Upper lobe of left lung (tissue), 6 donors: ENCODE data around the gene EPHB1. TPM values are rescaled to one million over a fixed set of nuclear protein-coding genes. Genes with fewer than 3 reads are reported as not detected.

ENCODE experiments used
- ATAC-seq, 2 donors: fragments of 200-7000 bp; cut with Tn5 transposase; one replicate each; pipeline ENCODE4 v1.9.1; 2022; ENCODE audit warnings: mild to moderate bottlenecking in 2 of 2, moderate library complexity in 2 of 2; ENCODE audit not compliant: low FRiP score in 2 of 2
- DNase-seq, 2 donors: peaks; one replicate each; pipeline ENCODE4 v3.0.0-alpha.2; 2019 to 2020
- H3K27ac ChIP-seq, 4 donors: fragments of 200-600 bp; sonication (generic); one replicate each; pipeline ENCODE4 v1.5.1; 2016 to 2019
- H3K27me3 ChIP-seq, 4 donors: fragments of 200-600 bp; sonication (generic); one replicate each; pipeline ENCODE4 v1.5.1; 2017 to 2019
- H3K36me3 ChIP-seq, 4 donors: fragments of 200-600 bp; sonication (generic); one replicate each; pipeline ENCODE4 v1.5.1; 2016 to 2019
- H3K4me1 ChIP-seq, 4 donors: fragments of 200-600 bp; sonication (generic); one replicate each; pipeline ENCODE4 v1.5.1; 2018 to 2019
- H3K4me3 ChIP-seq, 4 donors: fragments of 200-600 bp; sonication (generic); one replicate each; pipeline ENCODE4 v1.5.1; 2017 to 2019; ENCODE audit warnings: mild to moderate bottlenecking in 2 of 4, moderate library complexity in 1 of 4
- H3K9me3 ChIP-seq, 4 donors: fragments of 200-600 bp; sonication (generic); one replicate each; pipeline ENCODE4 v1.5.1; 2018 to 2019
- CTCF ChIP-seq, 6 experiments: fragments of 450-650 bp in 4 of 6; fragments of 200-600 bp in 2 of 6; sonication (generic) in 2 of 6; IDR thresholded peaks; one replicate each; pipeline ENCODE4 v1.5.1; 2016 to 2019; ENCODE audit warnings: antibody characterized with exemption in 6 of 6
- EP300 ChIP-seq, 4 donors: sonication (generic); formaldehyde crosslinking; IDR thresholded peaks; one replicate each; pipeline ENCODE4 v1.5.1; 2017; ENCODE audit warnings: antibody characterized with exemption in 4 of 4, control low read depth in 2 of 4
- POLR2A ChIP-seq, 4 donors: fragments of 450-650 bp; IDR thresholded peaks; one replicate each; pipeline ENCODE4 v1.5.1; 2016 to 2017; ENCODE audit warnings: antibody characterized with exemption in 4 of 4, mild to moderate bottlenecking in 2 of 4
- POLR2AphosphoS5 ChIP-seq, 2 donors: sonication (generic); formaldehyde crosslinking; IDR thresholded peaks; one replicate each; pipeline ENCODE4 v1.5.1; 2017; ENCODE audit warnings: antibody characterized with exemption in 2 of 2
- WGBS, 2 donors: methylation state at CpG; one replicate each; pipeline ENCODE4 v1.1.5; 2017 to 2018; 5-methylcytosine and 5-hydroxymethylcytosine counted together
- total RNA-seq, 6 donors: library from RNA; depleted of rRNA in 4 of 6; stranded (reverse); fragments of >200 nt in 4 of 6; gene quantifications; one replicate each; pipeline versions ENCODE4 v1.1.0 to v1.2.1, GENCODE V29; 2016 to 2021
- donor health status: DM: no; HTN: no; CAD: no; lungs with moderate emphysema.
- donor health status: DM: no; HTN: yes; CAD: no; lungs with severe emphysema.

EPHB1 gene
- total RNA-seq, 6 donors from 2014 or later, result 1.3 to 14.6 (median 2.4) TPM; not detected in 1

GRCh38 chr3:135158520-135158919 lies 363.5 kb downstream of the EPHB1 start:
- H3K4me3 ChIP-seq, result no peak overlapping the region
- TF ChIP-seq POLR2A (IDR thresholded peaks at IDR 0.05) (no peak), CTCF (IDR thresholded peaks at IDR 0.05) (no peak), EP300 (IDR thresholded peaks at IDR 0.05) (no peak), POLR2AphosphoS5 (IDR thresholded peaks at IDR 0.05) (no peak)
- whole genome bisulfite sequencing, 2 donors, result 71 to 90% methylated on average over 5 of the region's 5 CpGs

DNA sequence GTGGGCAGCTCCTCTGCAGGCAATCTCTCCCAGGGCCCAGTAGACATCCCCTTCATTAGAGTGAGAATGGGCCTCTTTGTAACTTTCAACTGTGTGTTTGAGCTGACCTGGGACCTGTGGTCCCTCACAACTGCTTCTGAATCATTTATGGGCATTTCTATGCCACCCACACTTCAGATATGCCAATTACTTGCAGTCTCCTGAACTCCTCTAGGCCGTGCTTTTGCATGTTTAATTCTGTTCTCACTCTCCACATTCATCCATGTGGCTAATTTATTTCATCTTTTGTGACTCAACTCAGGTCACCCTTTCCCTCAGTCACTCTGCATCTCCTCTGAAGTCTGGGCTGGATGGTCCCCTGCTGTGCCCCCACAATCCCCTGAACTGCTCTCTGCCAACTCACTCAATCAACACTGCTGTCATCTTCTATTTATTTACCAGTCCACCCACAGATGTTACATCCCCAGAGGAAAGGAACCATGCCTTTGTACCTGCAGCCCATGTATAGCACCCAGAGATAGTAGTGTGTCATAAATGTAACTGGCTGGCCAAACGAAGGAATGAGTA lies 364.7 kb downstream of the EPHB1 start:
- WGBS, 2 donors, result 31 to 39% methylated on average over 2 of the region's 2 CpGs
- Histone ChIP-seq H3K36me3 (no peaks in the 10 kb centered on the region), H3K4me3 (no peak overlapping the region), H3K9me3 (no peaks in the 10 kb centered on the region), H3K27ac (no peak overlapping the region), H3K27me3 (no peaks in the 10 kb centered on the region), H3K4me1 (no peaks in the 10 kb centered on the region)
- DNase-seq (no peak), ATAC-seq (no peak)
- TF ChIP-seq POLR2A (IDR thresholded peaks at IDR 0.05), result no peak
- TF ChIP-seq CTCF (IDR thresholded peaks at IDR 0.05), result no peak
- TF ChIP-seq EP300 (IDR thresholded peaks at IDR 0.05), result no peak
- TF ChIP-seq POLR2AphosphoS5 (IDR thresholded peaks at IDR 0.05), result no peak

More at GRCh38 chr3:135158520-135158919, 363.5 kb downstream of the EPHB1 start:
- Histone ChIP-seq H3K4me1 (no peaks in the 10 kb centered on the region), H3K36me3 (no peaks in the 10 kb centered on the region), H3K9me3 (no peaks in the 10 kb centered on the region), H3K27ac (no peak overlapping the region), H3K27me3 (no peaks in the 10 kb centered on the region)
- ATAC-seq (no peak), DNase-seq (no peak)

DNA sequence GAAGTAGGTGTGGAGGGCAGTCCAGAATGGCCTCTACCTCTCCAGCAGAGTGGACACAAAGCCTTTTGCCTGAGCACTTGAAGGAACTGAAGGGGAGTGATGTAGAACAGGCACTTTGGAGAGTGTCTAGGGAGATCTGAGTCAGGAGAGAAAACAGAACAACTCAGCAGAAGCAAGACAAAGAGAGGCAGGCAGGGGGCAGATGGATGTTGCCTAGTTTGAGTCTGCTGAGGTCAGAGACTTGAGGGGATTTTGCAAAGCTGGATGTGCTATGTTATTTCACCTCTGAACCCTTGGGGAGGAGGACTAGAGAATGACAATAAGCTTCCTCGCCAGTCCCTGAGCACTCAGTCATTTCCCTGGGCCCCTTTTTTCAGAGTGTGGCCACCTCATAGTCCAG lies 366.4 kb downstream of the EPHB1 start:
- DNase-seq, result no peak
- ATAC-seq, result no peak
- no peaks in the 10 kb centered on the region for H3K9me3 ChIP-seq
- H3K4me1 ChIP-seq, result no peaks in the 10 kb centered on the region
- H3K27ac ChIP-seq, result no peak overlapping the region
- no peaks in the 10 kb centered on the region for H3K27me3 ChIP-seq
- 88 to 100% methylated on average over 1 of the region's 1 CpG for WGBS, 2 donors
- TF ChIP-seq EP300 (IDR thresholded peaks at IDR 0.05) (no peak), CTCF (IDR thresholded peaks at IDR 0.05) (no peak)
- H3K4me3 ChIP-seq, result no peak overlapping the region
- no peaks in the 10 kb centered on the region for H3K36me3 ChIP-seq

- Histone ChIP-seq H3K4me1 (no peaks in the 10 kb centered on the region), H3K4me3 (no peak overlapping the region), H3K27ac (no peak overlapping the region), H3K9me3 (no peaks in the 10 kb centered on the region), H3K27me3 (no peaks in the 10 kb centered on the region), H3K36me3 (no peaks in the 10 kb centered on the region)
- DNase-seq (no peak), ATAC-seq (no peak)
- 91 to 93% methylated on average over 5 of the region's 5 CpGs for WGBS, 2 donors
- TF ChIP-seq CTCF (IDR thresholded peaks at IDR 0.05), result no peak
- TF ChIP-seq EP300 (IDR thresholded peaks at IDR 0.05), result no peak
- no peak for TF ChIP-seq POLR2AphosphoS5 (IDR thresholded peaks at IDR 0.05)
- no peak for TF ChIP-seq POLR2A (IDR thresholded peaks at IDR 0.05)
Measured at GRCh38 chr3:135163701-135164100, 368.6 kb downstream of the EPHB1 start.

GRCh38 chr3:135165260-135165659 lies 370.2 kb downstream of the EPHB1 start:
- 63 to 82% methylated on average over 5 of the region's 5 CpGs for WGBS, 2 donors

More at GRCh38 chr3:135165260-135165659, 370.2 kb downstream of the EPHB1 start:
- Histone ChIP-seq H3K27ac (no peak overlapping the region), H3K27me3 (no peaks in the 10 kb centered on the region), H3K36me3 (no peaks in the 10 kb centered on the region), H3K4me1 (no peaks in the 10 kb centered on the region), H3K9me3 (no peaks in the 10 kb centered on the region), H3K4me3 (no peak overlapping the region)
- DNase-seq (no peak), ATAC-seq (no peak)
- TF ChIP-seq EP300 (IDR thresholded peaks at IDR 0.05) (no peak), POLR2A (IDR thresholded peaks at IDR 0.05) (no peak), CTCF (IDR thresholded peaks at IDR 0.05) (no peak), POLR2AphosphoS5 (IDR thresholded peaks at IDR 0.05) (no peak)
